CD4-positive, alpha-beta T cell (primary cell): Measurements from ENCODE around the gene SLC39A10. TPM values are rescaled to one million over a fixed set of nuclear protein-coding genes. Genes with fewer than 3 reads are reported as not detected.
A peak's percentile ranks its signal among the peaks of the same experiment; 100 is the strongest.
"Not testable (repeated sequence)": the region's sequence is repeated elsewhere in the genome, so short reads cannot be mapped to it uniquely, and the experiment has no call there.

ENCODE experiments used
- ATAC-seq: fragments of 200-7000 bp; cut with Tn5 transposase; one replicate; pipeline ENCODE4 v1.10.0; 2022; ENCODE audit warnings: mild to moderate bottlenecking; ENCODE audit not compliant: poor library complexity
- CTCF ChIA-PET: fragments of 350-600 bp; sonication (Branson Sonifier 250); formaldehyde crosslinking; loops from one replicate; lab custom pipeline; 2021; ENCODE audit warnings: antibody characterized with exemption, inconsistent platforms; lab: Charles Lee
- POLR2A ChIA-PET: fragments of 350-600 bp; sonication (Branson Sonifier 250); formaldehyde crosslinking; loops from one replicate; lab custom pipeline; 2021; ENCODE audit warnings: antibody characterized with exemption, inconsistent platforms; lab: Charles Lee
- DNase-seq, 14 experiments: peaks; one replicate each; pipeline ENCODE4 v3.0.0-alpha.2; 2013 to 2020; ENCODE audit warnings: mixed read lengths in 2 of 14
- H3K27ac ChIP-seq, 2 donors: one replicate each; pipeline versions ENCODE4 v1.5.1 to v1.7.0; 2013; ENCODE audit warnings: low read length in 2 of 2, low read depth in 1 of 2, mild to moderate bottlenecking in 1 of 2
- H3K27me3 ChIP-seq, 2 experiments: 1 replicate in 1 of 2; 2 replicates in 1 of 2; pipeline versions ENCODE4 v1.6.1 to v1.7.0; 2013; ENCODE audit warnings: low read length in 2 of 2, control low read depth in 1 of 2, mild to moderate bottlenecking in 1 of 2, moderate library complexity in 1 of 2; ENCODE audit not compliant: insufficient read depth in 2 of 2, control insufficient read depth in 1 of 2
- H3K36me3 ChIP-seq: one replicate; pipeline ENCODE4 v1.6.1; 2013; ENCODE audit warnings: low read length, control low read depth; ENCODE audit not compliant: insufficient read depth
- H3K4me1 ChIP-seq: one replicate; pipeline ENCODE4 v1.6.1; 2013; ENCODE audit warnings: low read length, control low read depth; ENCODE audit not compliant: insufficient read depth
- H3K4me3 ChIP-seq: one replicate; pipeline ENCODE4 v1.5.1; 2013; ENCODE audit warnings: mild to moderate bottlenecking, low read length, moderate library complexity
- H3K9me3 ChIP-seq, 2 experiments: 1 replicate in 1 of 2; 2 replicates in 1 of 2; pipeline versions ENCODE4 v1.6.1 to v1.7.0; 2013; ENCODE audit warnings: low read length in 2 of 2, mild to moderate bottlenecking in 2 of 2, control low read depth in 1 of 2, moderate library complexity in 1 of 2; ENCODE audit not compliant: control insufficient read depth in 1 of 2, insufficient read depth in 1 of 2
- H3K27ac Mint-ChIP-seq: one replicate; pipeline ENCODE4 v1.8.0; 2020; ENCODE audit warnings: mixed read lengths
- H3K27me3 Mint-ChIP-seq: one replicate; pipeline ENCODE4 v1.8.0; 2021; ENCODE audit warnings: mixed read lengths
- H3K36me3 Mint-ChIP-seq: one replicate; pipeline ENCODE4 v1.8.0; 2021; ENCODE audit warnings: low read depth, mixed read lengths
- H3K4me1 Mint-ChIP-seq: one replicate; pipeline ENCODE4 v1.8.0; 2021; ENCODE audit warnings: low read depth, mixed read lengths
- H3K4me3 Mint-ChIP-seq: one replicate; pipeline ENCODE4 v1.8.0; 2020; ENCODE audit warnings: mild to moderate bottlenecking, mixed read lengths
- H3K9me3 Mint-ChIP-seq: one replicate; pipeline ENCODE4 v1.8.0; 2020; ENCODE audit warnings: mixed read lengths
- CTCF ChIP-seq: fragments of 200-600 bp; IDR thresholded peaks from one replicate; pipeline ENCODE4 v1.8.0; 2022; ENCODE audit warnings: antibody characterized with exemption, mild to moderate bottlenecking
- intact Hi-C, 2 experiments: fragments of 100-400 bp; cut with DNase I in 1 of 2; cut with micrococcal nuclease in 1 of 2; formaldehyde crosslinking; loops; one replicate each; pipeline versions ENCODE4 v1.15.1 to v1.9.0; 2023 to 2025; cut with DNase I, micrococcal nuclease
- total RNA-seq, 174 experiments: library from RNA in 2 of 174; stranded (reverse) in 2 of 174; gene quantifications; one replicate each; pipeline ENCODE4 v1.2.3 and lab custom pipeline; 2021 to 2026

The SLC39A10 gene
- total RNA-seq, 2 experiments from 2014 or later = 38.2 to 39.4 TPM

GRCh38 chr2:195664528-195664927, 7.5 kb downstream of the SLC39A10 start:
- H3K36me3 ChIP-seq = no peaks in the 10 kb centered on the region
- no peaks in the 10 kb centered on the region for H3K27me3 ChIP-seq
- CTCF ChIA-PET = interaction anchor here (1.0 to 1.1 kb wide), 2 partner anchors 131 to 404 kb away, joined by 3 to 4 read pairs; partner anchors contain the start of gene DNAH7
- peaks cover 16% of the 10 kb centered on the region for H3K4me1 ChIP-seq
- Mint-ChIP-seq H3K27ac (peak overlapping the region; percentile 86), H3K36me3 (no peaks in the 10 kb centered on the region), H3K27me3 (no peaks in the 10 kb centered on the region), H3K4me1 (peaks cover 76% of the 10 kb centered on the region), H3K4me3 (no peak overlapping the region), H3K9me3 (no peaks in the 10 kb centered on the region)
- TF ChIP-seq CTCF = peak; percentile 25
- POLR2A ChIA-PET = interaction anchor here (0.6 to 3.8 kb wide), 5 partner anchors 8 to 397 kb away, joined by 3 to 19 read pairs (median 7); partner anchors contain the start of gene SLC39A10
- intact Hi-C loops = loop anchor here (1.0 to 10.0 kb wide), 7 partner anchors 257 to 1497 kb away; no protein-coding TSS in a partner anchor
- no peaks in the 10 kb centered on the region for H3K9me3 ChIP-seq
- no peak overlapping the region for H3K4me3 ChIP-seq
- ATAC-seq (no peak), DNase-seq (no peak)
- no peak overlapping the region for H3K27ac ChIP-seq

GRCh38 chr2:195665153-195665552, 8.1 kb downstream of the SLC39A10 start:
- H3K9me3 Mint-ChIP-seq, ATAC-seq, H3K36me3 Mint-ChIP-seq, H3K9me3 ChIP-seq, H3K27me3 Mint-ChIP-seq, H3K4me3 ChIP-seq, H3K27ac ChIP-seq, H3K36me3 ChIP-seq, DNase-seq, H3K4me3 Mint-ChIP-seq, H3K27me3 ChIP-seq: not testable (repeated sequence)
- intact Hi-C loops = loop anchor here (5.0 to 10.0 kb wide), 4 partner anchors 260 to 670 kb away; no protein-coding TSS in a partner anchor
- H3K4me1 ChIP-seq = peaks cover 16% of the 10 kb centered on the region
- Mint-ChIP-seq H3K4me1 (peaks cover 73% of the 10 kb centered on the region), H3K27ac (peak overlapping the region; percentile 86)
- CTCF ChIA-PET = interaction anchor here (1.8 kb wide), 1 partner anchor 403 kb away, joined by 5 read pairs; the partner anchor contains the start of gene DNAH7
- POLR2A ChIA-PET = interaction anchor here (0.7 to 3.8 kb wide), 5 partner anchors 8 to 132 kb away, joined by 3 to 19 read pairs (median 4); partner anchors contain the start of gene SLC39A10

GRCh38 chr2:195666113-195666712, 9.2 kb downstream of the SLC39A10 start:
- no peaks in the 10 kb centered on the region for H3K27me3 ChIP-seq
- Mint-ChIP-seq H3K4me3 (peak overlapping the region; percentile 27), H3K36me3 (no peaks in the 10 kb centered on the region), H3K27ac (peak overlapping the region; percentile 86), H3K27me3 (no peaks in the 10 kb centered on the region), H3K9me3 (no peaks in the 10 kb centered on the region), H3K4me1 (peaks cover 75% of the 10 kb centered on the region)
- H3K27ac ChIP-seq = no peak overlapping the region
- peaks cover 16% of the 10 kb centered on the region for H3K4me1 ChIP-seq
- CTCF ChIA-PET = interaction anchor here (1.8 kb wide), 1 partner anchor 402 kb away, joined by 5 read pairs; the partner anchor contains the start of gene DNAH7
- no peak for TF ChIP-seq CTCF
- DNase-seq = no peak
- intact Hi-C loops = loop anchor here (5.0 to 10.0 kb wide), 4 partner anchors 261 to 669 kb away; no protein-coding TSS in a partner anchor
- no peak for ATAC-seq
- POLR2A ChIA-PET = interaction anchor here (0.6 to 3.8 kb wide), 5 partner anchors 9 to 402 kb away, joined by 3 to 19 read pairs (median 5); partner anchors contain the start of genes DNAH7 and SLC39A10
- no peaks in the 10 kb centered on the region for H3K9me3 ChIP-seq
- H3K4me3 ChIP-seq = no peak overlapping the region
- H3K36me3 ChIP-seq = no peaks in the 10 kb centered on the region
